DND-41 (cell line): ENCODE results near the gene DEFB129.

ENCODE experiments used
- ATAC-seq: fragments of 200-7000 bp; cut with Tn5 transposase; 3 replicates; pipeline ENCODE4 v1.9.1; 2021; ENCODE audit warnings: low read depth; ENCODE audit not compliant: insufficient read depth
- DNase-seq: peaks from one replicate; pipeline ENCODE4 v3.0.0-alpha.2; 2020
- H2AFZ ChIP-seq: 2 replicates; pipeline ENCODE4 v1.6.0; 2012; ENCODE audit warnings: low read depth, low read length
- H3K27ac ChIP-seq: 2 replicates; pipeline ENCODE4 v1.5.1; 2012; ENCODE audit warnings: low read length, inconsistent platforms
- H3K27me3 ChIP-seq: fragments of 200-600 bp; sonication (generic); 2 replicates; pipeline ENCODE4 v1.6.0; 2012; ENCODE audit warnings: low read length, mild to moderate bottlenecking, inconsistent platforms; ENCODE audit not compliant: insufficient read depth, poor library complexity
- H3K36me3 ChIP-seq: 2 replicates; pipeline ENCODE4 v1.5.1; 2012; ENCODE audit warnings: low read length, inconsistent platforms; ENCODE audit not compliant: insufficient read depth
- H3K4me1 ChIP-seq: 2 replicates; pipeline ENCODE4 v1.5.1; 2012; ENCODE audit warnings: mild to moderate bottlenecking, low read length; ENCODE audit not compliant: insufficient read depth
- H3K4me2 ChIP-seq: 2 replicates; pipeline ENCODE4 v1.6.0; 2012; ENCODE audit warnings: mild to moderate bottlenecking, moderate library complexity, low read length, inconsistent platforms; ENCODE audit not compliant: insufficient read depth
- H3K4me3 ChIP-seq, 2 experiments: fragments of 200-600 bp in 1 of 2; shearing (Covaris generic) in 1 of 2; 2 replicates each; pipeline ENCODE4 v1.5.1; 2012 to 2016; ENCODE audit warnings: inconsistent platforms in 2 of 2, low read length in 2 of 2, mild to moderate bottlenecking in 2 of 2, low read depth in 1 of 2, moderate library complexity in 1 of 2
- H3K79me2 ChIP-seq: 2 replicates; pipeline ENCODE4 v1.6.0; 2012; ENCODE audit warnings: low read length, inconsistent platforms; ENCODE audit not compliant: insufficient read depth
- H3K9ac ChIP-seq: 2 replicates; pipeline ENCODE4 v1.6.0; 2012; ENCODE audit warnings: low read depth, mild to moderate bottlenecking, inconsistent platforms, low read length, moderate library complexity
- H3K9me3 ChIP-seq: 2 replicates; pipeline ENCODE4 v1.5.1; 2012; ENCODE audit warnings: low read length, moderate library complexity, mild to moderate bottlenecking, inconsistent platforms; ENCODE audit not compliant: insufficient read depth, severe bottlenecking
- H4K20me1 ChIP-seq: 2 replicates; pipeline ENCODE4 v1.6.0; 2012; ENCODE audit warnings: low read length; ENCODE audit not compliant: insufficient read depth
- CTCF ChIP-seq: IDR thresholded peaks from 2 replicates; pipeline ENCODE4 v1.5.1; 2012; ENCODE audit warnings: borderline replicate concordance, low read length, moderate library complexity, mild to moderate bottlenecking; ENCODE audit not compliant: poor library complexity, severe bottlenecking; ENCODE audit errors: extremely low read depth
- EZH2 ChIP-seq: IDR thresholded peaks from 3 replicates; pipeline ENCODE4 v1.6.1; 2012; ENCODE audit warnings: borderline replicate concordance, low read depth, mild to moderate bottlenecking, moderate library complexity, low read length, inconsistent platforms; ENCODE audit not compliant: severe bottlenecking

DEFB129 gene

DNA sequence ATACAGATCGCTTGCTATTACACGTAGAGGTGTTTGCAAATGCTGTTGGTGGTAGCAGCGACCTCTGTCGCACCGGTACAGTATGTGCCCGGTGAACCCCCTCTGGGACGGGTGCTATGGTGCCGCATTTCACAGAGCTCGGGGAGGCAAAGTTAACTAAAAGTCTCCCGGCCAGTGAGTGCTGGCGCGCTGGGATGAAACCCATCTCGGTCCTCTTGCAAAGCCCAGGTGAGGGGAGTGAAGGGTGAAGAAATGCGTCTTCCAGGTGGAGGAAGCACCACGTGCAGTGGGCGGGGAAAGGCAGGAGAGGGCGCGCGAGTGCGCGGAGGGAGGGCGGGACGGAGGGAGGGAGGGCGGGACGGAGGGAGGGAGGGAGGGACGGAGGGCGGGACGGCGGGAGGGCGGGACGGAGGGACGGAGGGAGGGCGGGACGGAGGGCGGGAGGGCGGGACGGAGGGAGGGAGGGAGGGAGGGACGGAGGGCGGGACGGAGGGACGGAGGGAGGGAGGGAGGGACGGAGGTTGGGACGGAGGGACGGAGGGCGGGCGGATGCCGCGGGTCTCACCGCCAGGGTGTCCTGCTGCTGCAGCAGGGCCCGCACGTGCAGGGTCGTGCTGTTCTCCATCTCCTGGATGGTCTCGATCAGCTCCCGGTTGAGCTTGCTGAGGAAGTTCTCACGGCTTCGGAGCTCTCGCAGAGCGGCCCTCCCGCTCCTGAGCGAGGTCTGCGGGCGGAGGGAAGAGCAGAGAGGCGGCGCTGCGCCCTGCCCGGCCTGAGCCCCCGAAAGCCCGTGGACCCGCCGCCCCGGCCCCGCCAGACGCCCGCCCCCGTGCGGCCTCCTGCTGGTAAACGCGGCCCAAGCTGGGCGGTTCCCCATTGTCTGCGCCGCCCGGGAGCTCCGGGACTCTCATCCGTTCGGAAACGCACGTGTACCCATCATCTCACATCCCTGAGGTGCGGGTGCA, 51.8 kb downstream of the DEFB129 start:
- Histone ChIP-seq H3K79me2 (no peaks in the 10 kb centered on the region), H3K27ac (no peak overlapping the region), H3K9me3 (no peaks in the 10 kb centered on the region), H3K4me2 (no peak overlapping the region), H4K20me1 (no peaks in the 10 kb centered on the region), H3K9ac (no peak overlapping the region), H3K4me3 (no peak overlapping the region), H3K36me3 (peaks cover 57% of the 10 kb centered on the region), H2AFZ (no peak overlapping the region), H3K4me1 (no peaks in the 10 kb centered on the region), H3K27me3 (no peaks in the 10 kb centered on the region)
- DNase-seq (no peak), ATAC-seq (no peak)
- TF ChIP-seq CTCF = no peak
- no peak for TF ChIP-seq EZH2
